Large intestine (tissue), 3 donors: ENCODE measurements around the gene DIP2C. TPM values are rescaled to one million over a fixed set of nuclear protein-coding genes. Genes with fewer than 3 reads are reported as not detected.

Experiments
- DNase-seq, 2 donors: peaks; one replicate each; pipeline versions ENCODE4 v3.0.0 to v3.0.0-alpha.2; 2013
- H3K27ac ChIP-seq: one replicate; pipeline ENCODE4 v1.5.1; 2013; ENCODE audit warnings: low read length
- H3K27me3 ChIP-seq: 2 replicates; pipeline ENCODE4 v1.6.1; 2013; ENCODE audit warnings: low read length; ENCODE audit not compliant: control insufficient read depth, insufficient read depth
- H3K36me3 ChIP-seq: 2 replicates; pipeline ENCODE4 v1.6.1; 2013; ENCODE audit warnings: low read length; ENCODE audit not compliant: control insufficient read depth, insufficient read depth
- H3K4me1 ChIP-seq: one replicate; pipeline ENCODE4 v1.6.1; 2013; ENCODE audit warnings: low read length; ENCODE audit not compliant: control insufficient read depth, insufficient read depth
- H3K4me3 ChIP-seq: one replicate; pipeline ENCODE4 v1.5.1; 2013; ENCODE audit warnings: low read length
- H3K9me3 ChIP-seq: one replicate; pipeline ENCODE4 v1.6.1; 2013; ENCODE audit warnings: mild to moderate bottlenecking, low read depth, low read length, moderate library complexity; ENCODE audit not compliant: control insufficient read depth
- WGBS: methylation state at CpG from one replicate; pipeline ENCODE4 v1.1.5; 2013; ENCODE audit warnings: low lambda C conversion rate; ENCODE audit not compliant: insufficient coverage; 5-methylcytosine and 5-hydroxymethylcytosine counted together
- polyA plus RNA-seq: library from polyadenylated mRNA; unstranded; fragments of 120-200 nt; gene quantifications from one replicate; pipeline ENCODE4 v1.2.1, GENCODE V29; 2013

Gene DIP2C
- polyA plus RNA-seq, 1 donor = 16.5 TPM

GRCh38 chr10:341081-341740 is 348.3 kb downstream of the DIP2C start:
- WGBS = no CpG with 5 or more reads among the region's 23 CpGs
- Histone ChIP-seq H3K27me3 (no peaks in the 10 kb centered on the region), H3K27ac (no peak overlapping the region), H3K9me3 (no peaks in the 10 kb centered on the region), H3K4me1 (no peaks in the 10 kb centered on the region), H3K4me3 (no peak overlapping the region), H3K36me3 (peaks cover 41% of the 10 kb centered on the region)
- no peak for DNase-seq

GRCh38 chr10:340646-341045 is 348.8 kb downstream of the DIP2C start:
- H3K36me3 ChIP-seq = peaks cover 43% of the 10 kb centered on the region
- no peak for DNase-seq
- H3K9me3 ChIP-seq = no peaks in the 10 kb centered on the region
- H3K4me3 ChIP-seq = no peak overlapping the region
- no CpG with 5 or more reads among the region's 11 CpGs for WGBS
- H3K4me1 ChIP-seq = no peaks in the 10 kb centered on the region
- no peak overlapping the region for H3K27ac ChIP-seq
- H3K27me3 ChIP-seq = no peaks in the 10 kb centered on the region

- no peaks in the 10 kb centered on the region for H3K27me3 ChIP-seq
- H3K36me3 ChIP-seq = peaks cover 36% of the 10 kb centered on the region
- no CpG with 5 or more reads among the region's 2 CpGs for WGBS
- no peak overlapping the region for H3K4me3 ChIP-seq
- H3K4me1 ChIP-seq = no peaks in the 10 kb centered on the region
- H3K27ac ChIP-seq = no peak overlapping the region
- no peaks in the 10 kb centered on the region for H3K9me3 ChIP-seq
- no peak for DNase-seq
Measured at GRCh38 chr10:339038-339391, 350.5 kb downstream of the DIP2C start.

- Histone ChIP-seq H3K4me3 (no peak overlapping the region), H3K27ac (no peak overlapping the region), H3K9me3 (no peaks in the 10 kb centered on the region), H3K4me1 (no peaks in the 10 kb centered on the region), H3K36me3 (peaks cover 39% of the 10 kb centered on the region), H3K27me3 (no peaks in the 10 kb centered on the region)
- DNase-seq = no peak
- WGBS = 89% methylated on average over 2 of the region's 33 CpGs
Measured at GRCh38 chr10:338171-339037, 351.1 kb downstream of the DIP2C start.

GRCh38 chr10:336247-336646 is 353.2 kb downstream of the DIP2C start:
- no peaks in the 10 kb centered on the region for H3K4me1 ChIP-seq

GRCh38 chr10:335151-335800 is 354.2 kb downstream of the DIP2C start:
- H3K27ac ChIP-seq = no peak overlapping the region
- no peaks in the 10 kb centered on the region for H3K9me3 ChIP-seq
- H3K36me3 ChIP-seq = peaks cover 27% of the 10 kb centered on the region
- no peaks in the 10 kb centered on the region for H3K4me1 ChIP-seq
- 100% methylated on average over 2 of the region's 14 CpGs for WGBS
- no peak overlapping the region for H3K4me3 ChIP-seq
- no peaks in the 10 kb centered on the region for H3K27me3 ChIP-seq
- no peak for DNase-seq

More at GRCh38 chr10:336247-336646, 353.2 kb downstream of the DIP2C start:
- Histone ChIP-seq H3K4me3 (no peak overlapping the region), H3K36me3 (peaks cover 32% of the 10 kb centered on the region), H3K27ac (no peak overlapping the region), H3K9me3 (no peaks in the 10 kb centered on the region), H3K27me3 (no peaks in the 10 kb centered on the region)
- 100% methylated on average over 1 of the region's 6 CpGs for WGBS
- no peak for DNase-seq

GRCh38 chr10:331186-331585 is 358.3 kb downstream of the DIP2C start:
- H3K27me3 ChIP-seq = no peaks in the 10 kb centered on the region
- H3K9me3 ChIP-seq = no peaks in the 10 kb centered on the region
- H3K36me3 ChIP-seq = peaks cover 22% of the 10 kb centered on the region
- 91% methylated on average over 3 of the region's 3 CpGs for WGBS
- no peak overlapping the region for H3K27ac ChIP-seq
- peaks cover 3% of the 10 kb centered on the region for H3K4me1 ChIP-seq
- no peak overlapping the region for H3K4me3 ChIP-seq
- DNase-seq = no peak

GRCh38 chr10:329361-330099 is 359.9 kb downstream of the DIP2C start:
- no peaks in the 10 kb centered on the region for H3K9me3 ChIP-seq
- H3K4me3 ChIP-seq = no peak overlapping the region

GRCh38 chr10:327889-328852 is 361.3 kb downstream of the DIP2C start:
- H3K4me1 ChIP-seq = peaks cover 3% of the 10 kb centered on the region
- H3K36me3 ChIP-seq = peaks cover 33% of the 10 kb centered on the region
- no peak for DNase-seq
- no peaks in the 10 kb centered on the region for H3K9me3 ChIP-seq
- H3K4me3 ChIP-seq = no peak overlapping the region
- 100% methylated on average over 2 of the region's 22 CpGs for WGBS
- H3K27me3 ChIP-seq = no peaks in the 10 kb centered on the region
- H3K27ac ChIP-seq = no peak overlapping the region

More at GRCh38 chr10:329361-330099, 359.9 kb downstream of the DIP2C start:
- Histone ChIP-seq H3K27me3 (no peaks in the 10 kb centered on the region), H3K36me3 (peaks cover 32% of the 10 kb centered on the region), H3K27ac (peak overlapping the region; percentile 79), H3K4me1 (peaks cover 3% of the 10 kb centered on the region)
- no CpG with 5 or more reads among the region's 15 CpGs for WGBS
- peak; percentile 90 to 95 for DNase-seq
